Testis (tissue), 2 donors: Measurements from ENCODE around the gene STAU1.
"Not testable (repeated sequence)": the region's sequence is repeated elsewhere in the genome, so short reads cannot be mapped to it uniquely, and the experiment has no call there.

Source experiments
- POLR2A ChIP-seq: fragments of 450-650 bp; IDR thresholded peaks from one replicate; pipeline ENCODE4 v1.6.1; 2017; ENCODE audit warnings: antibody characterized with exemption, mild to moderate bottlenecking, moderate library complexity
- TF ChIP-seq, protein P1 (sequence below), 3 experiments: fragments of 450-650 bp in 2 of 3; fragments of 200-600 bp in 1 of 3; sonication (generic) in 1 of 3; IDR thresholded peaks; one replicate each; pipeline ENCODE4 v1.5.1; 2016 to 2019; ENCODE audit warnings: antibody characterized with exemption in 3 of 3, mild to moderate bottlenecking in 2 of 3, moderate library complexity in 1 of 3

- TF ChIP-seq, protein P1, sequence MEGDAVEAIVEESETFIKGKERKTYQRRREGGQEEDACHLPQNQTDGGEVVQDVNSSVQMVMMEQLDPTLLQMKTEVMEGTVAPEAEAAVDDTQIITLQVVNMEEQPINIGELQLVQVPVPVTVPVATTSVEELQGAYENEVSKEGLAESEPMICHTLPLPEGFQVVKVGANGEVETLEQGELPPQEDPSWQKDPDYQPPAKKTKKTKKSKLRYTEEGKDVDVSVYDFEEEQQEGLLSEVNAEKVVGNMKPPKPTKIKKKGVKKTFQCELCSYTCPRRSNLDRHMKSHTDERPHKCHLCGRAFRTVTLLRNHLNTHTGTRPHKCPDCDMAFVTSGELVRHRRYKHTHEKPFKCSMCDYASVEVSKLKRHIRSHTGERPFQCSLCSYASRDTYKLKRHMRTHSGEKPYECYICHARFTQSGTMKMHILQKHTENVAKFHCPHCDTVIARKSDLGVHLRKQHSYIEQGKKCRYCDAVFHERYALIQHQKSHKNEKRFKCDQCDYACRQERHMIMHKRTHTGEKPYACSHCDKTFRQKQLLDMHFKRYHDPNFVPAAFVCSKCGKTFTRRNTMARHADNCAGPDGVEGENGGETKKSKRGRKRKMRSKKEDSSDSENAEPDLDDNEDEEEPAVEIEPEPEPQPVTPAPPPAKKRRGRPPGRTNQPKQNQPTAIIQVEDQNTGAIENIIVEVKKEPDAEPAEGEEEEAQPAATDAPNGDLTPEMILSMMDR (IDR thresholded peaks at IDR 0.05): not testable (repeated sequence)
- not testable (repeated sequence) for TF ChIP-seq POLR2A
Observed at GRCh38 chr20:49100292-49100691, 87.8 kb downstream of the STAU1 start.
